MM.1S (cell line): ENCODE measurements around the gene INPP5D.

ENCODE experiments used
- DNase-seq: peaks from one replicate; pipeline ENCODE4 v3.0.0-alpha.2; 2015
- H2AFZ ChIP-seq: fragments of 300-600 bp; sonication (generic); 2 replicates; pipeline ENCODE4 v1.6.0; 2016; ENCODE audit warnings: antibody characterized with exemption, low read length
- H3F3A ChIP-seq: fragments of 300-600 bp; sonication (generic); 2 replicates; pipeline ENCODE4 v1.6.1; 2016; ENCODE audit warnings: mild to moderate bottlenecking, antibody characterized with exemption, low read length, moderate library complexity, mixed read lengths; ENCODE audit not compliant: insufficient read depth
- H3K27ac ChIP-seq: fragments of 300-600 bp; sonication (generic); 2 replicates; pipeline ENCODE4 v1.5.1; 2016; ENCODE audit warnings: mild to moderate bottlenecking, low read length
- H3K27me3 ChIP-seq: fragments of 300-600 bp; sonication (generic); replicated peaks from 2 replicates; pipeline ENCODE4 v1.6.0; 2016; ENCODE audit warnings: low read length; ENCODE audit not compliant: insufficient read depth
- H3K36me3 ChIP-seq: fragments of 300-600 bp; sonication (generic); replicated peaks from 2 replicates; pipeline ENCODE4 v1.6.1; 2016; ENCODE audit warnings: mild to moderate bottlenecking, low read length, mixed read lengths; ENCODE audit not compliant: insufficient read depth
- H3K4me1 ChIP-seq: fragments of 300-600 bp; sonication (generic); 2 replicates; pipeline ENCODE4 v1.6.1; 2016; ENCODE audit warnings: low read length, mixed read lengths
- H3K4me2 ChIP-seq: fragments of 300-600 bp; sonication (generic); 2 replicates; pipeline ENCODE4 v1.6.0; 2016; ENCODE audit warnings: low read depth, low read length
- H3K4me3 ChIP-seq: fragments of 300-600 bp; sonication (generic); 2 replicates; pipeline ENCODE4 v1.5.1; 2016; ENCODE audit warnings: low read length, mixed read lengths
- H3K79me2 ChIP-seq: fragments of 300-600 bp; sonication (generic); 2 replicates; pipeline ENCODE4 v1.6.1; 2016; ENCODE audit warnings: mixed run types, low read length, mixed read lengths
- H3K9ac ChIP-seq: fragments of 300-600 bp; sonication (generic); 2 replicates; pipeline ENCODE4 v1.6.1; 2016; ENCODE audit warnings: low read length, mixed read lengths
- H3K9me2 ChIP-seq: fragments of 300-600 bp; sonication (generic); replicated peaks from 2 replicates; pipeline ENCODE4 v1.6.1; 2016; ENCODE audit warnings: mild to moderate bottlenecking, low read length, mixed read lengths; ENCODE audit not compliant: insufficient read depth
- H3K9me3 ChIP-seq: fragments of 300-600 bp; sonication (generic); replicated peaks from 2 replicates; pipeline ENCODE4 v1.6.1; 2016; ENCODE audit warnings: mild to moderate bottlenecking, low read length, mixed read lengths; ENCODE audit not compliant: insufficient read depth
- H4K20me1 ChIP-seq: fragments of 300-600 bp; sonication (generic); 2 replicates; pipeline ENCODE4 v1.6.1; 2016; ENCODE audit warnings: mild to moderate bottlenecking, low read length, moderate library complexity, mixed read lengths; ENCODE audit not compliant: insufficient read depth
- CTCF ChIP-seq: fragments of 300-600 bp; sonication (generic); IDR thresholded peaks from 2 replicates; pipeline ENCODE4 v1.5.1; 2016; ENCODE audit warnings: antibody characterized with exemption, low read length, mixed read lengths
- EZH2 ChIP-seq: fragments of 300-600 bp; sonication (generic); optimal IDR thresholded peaks from 2 replicates; pipeline ENCODE3; 2017; ENCODE audit warnings: low read depth, mild to moderate bottlenecking, antibody characterized with exemption, low read length, mixed read lengths
- EZH2phosphoT487 ChIP-seq: fragments of 300-600 bp; sonication (generic); IDR thresholded peaks from 2 replicates; pipeline ENCODE4 v1.6.1; 2018; ENCODE audit warnings: antibody characterized with exemption, low read length

Gene INPP5D

GRCh38 chr2:233179848-233180366 lies 119.8 kb downstream of the INPP5D start:
- TF ChIP-seq CTCF (no peak), EZH2 (no peak), EZH2phosphoT487 (no peak)
- no peaks in the 10 kb centered on the region for H3K4me1 ChIP-seq

GRCh38 chr2:233183869-233184418 lies 123.8 kb downstream of the INPP5D start:
- Histone ChIP-seq H3K4me3 (no peak overlapping the region), H4K20me1 (no peaks in the 10 kb centered on the region), H3K4me2 (no peak overlapping the region), H3K9me2 (no peaks in the 10 kb centered on the region), H3K27me3 (no peaks in the 10 kb centered on the region), H3F3A (0 out of 2 replicates have a peak, but pooled peaks cover 4% of the 10 kb centered on the region), H3K9me3 (no peaks in the 10 kb centered on the region), H3K4me1 (0 out of 2 replicates have a peak, but pooled peaks cover 7% of the 10 kb centered on the region), H3K27ac (no peak overlapping the region), H3K36me3 (no peaks in the 10 kb centered on the region), H3K79me2 (no peaks in the 10 kb centered on the region), H3K9ac (no peak overlapping the region), H2AFZ (no peak overlapping the region)
- no peak for DNase-seq
- no peak for TF ChIP-seq EZH2phosphoT487
- no peak for TF ChIP-seq CTCF
- TF ChIP-seq EZH2, result no peak

More at GRCh38 chr2:233179848-233180366, 119.8 kb downstream of the INPP5D start:
- Histone ChIP-seq H3K9me3 (no peaks in the 10 kb centered on the region), H3F3A (no peaks in the 10 kb centered on the region), H3K9ac (no peak overlapping the region), H3K4me3 (no peak overlapping the region), H3K27ac (no peak overlapping the region), H2AFZ (no peak overlapping the region), H3K36me3 (no peaks in the 10 kb centered on the region), H3K4me2 (no peak overlapping the region), H4K20me1 (no peaks in the 10 kb centered on the region), H3K9me2 (no peaks in the 10 kb centered on the region), H3K79me2 (no peaks in the 10 kb centered on the region), H3K27me3 (no peaks in the 10 kb centered on the region)
- DNase-seq, result no peak

- no peak overlapping the region for H3K4me2 ChIP-seq
- H2AFZ ChIP-seq, result no peak overlapping the region
- H3K27ac ChIP-seq, result no peak overlapping the region
These were observed 124.5 kb downstream of the INPP5D start for GRCh38 chr2:233184669-233185068.

More at GRCh38 chr2:233184669-233185068, 124.5 kb downstream of the INPP5D start:
- Histone ChIP-seq H3K9me2 (no peaks in the 10 kb centered on the region), H3F3A (0 out of 2 replicates have a peak, but pooled peaks cover 4% of the 10 kb centered on the region), H3K4me3 (no peak overlapping the region), H3K9me3 (no peaks in the 10 kb centered on the region), H4K20me1 (no peaks in the 10 kb centered on the region), H3K4me1 (0 out of 2 replicates have a peak, but pooled peaks cover 7% of the 10 kb centered on the region), H3K36me3 (no peaks in the 10 kb centered on the region), H3K9ac (no peak overlapping the region), H3K79me2 (no peaks in the 10 kb centered on the region), H3K27me3 (no peaks in the 10 kb centered on the region)
- TF ChIP-seq CTCF (no peak), EZH2phosphoT487 (no peak), EZH2 (no peak)
- no peak for DNase-seq
